NOMO-1 treated with dmso at 0.1 percent for 144 hours (cell line): ENCODE results near the gene IFNLR1.

ENCODE experiments used
- DNase-seq: peaks from one replicate; lab custom pipeline; 2025; ENCODE audit not compliant: unreplicated experiment; lab: John Stamatoyannopoulos, UW

IFNLR1 gene

GRCh38 chr1:24206083-24206464 lies 19.0 kb upstream of the IFNLR1 start:
- no peak for DNase-seq

DNA sequence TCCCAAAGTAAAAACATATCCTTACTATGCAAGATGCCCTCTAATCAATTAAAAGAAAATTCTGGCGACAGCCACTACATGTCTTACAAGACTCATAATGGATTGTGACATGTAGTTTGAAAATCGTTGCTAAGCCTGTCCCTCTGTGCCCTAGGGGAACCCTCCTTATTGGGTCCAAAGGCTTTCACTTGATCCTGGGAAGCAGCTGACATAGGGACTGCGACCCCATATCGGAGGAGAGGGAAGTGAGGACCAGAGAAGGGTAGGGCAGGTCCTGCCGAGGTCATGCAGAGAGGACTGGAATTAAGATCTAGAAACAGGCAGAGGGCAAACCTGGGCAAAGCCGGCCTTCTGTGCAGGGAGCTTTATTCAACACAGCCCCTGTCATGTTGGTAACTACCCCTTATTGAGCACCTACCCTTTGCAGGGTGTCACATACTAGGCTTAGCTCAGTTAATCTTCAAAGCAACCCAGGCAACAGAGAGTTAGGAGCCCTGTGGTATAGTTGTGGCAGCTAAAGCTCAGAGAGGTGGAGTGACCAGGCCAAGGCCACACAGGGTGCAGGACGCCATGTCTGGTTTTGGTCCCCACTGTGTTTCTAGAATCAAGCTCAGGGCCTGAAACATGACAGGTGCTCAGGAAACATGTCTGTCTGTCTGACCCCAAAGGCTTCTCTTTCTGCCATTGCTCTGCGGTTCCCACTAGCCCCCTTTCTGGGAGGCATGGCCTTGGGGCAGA lies 18.4 kb upstream of the IFNLR1 start:
- no peak for DNase-seq

- no peak for DNase-seq
Observed at GRCh38 chr1:24204116-24204515, 17.0 kb upstream of the IFNLR1 start.

- DNase-seq = no peak
Observed at GRCh38 chr1:24203404-24203803, 16.3 kb upstream of the IFNLR1 start.

DNA sequence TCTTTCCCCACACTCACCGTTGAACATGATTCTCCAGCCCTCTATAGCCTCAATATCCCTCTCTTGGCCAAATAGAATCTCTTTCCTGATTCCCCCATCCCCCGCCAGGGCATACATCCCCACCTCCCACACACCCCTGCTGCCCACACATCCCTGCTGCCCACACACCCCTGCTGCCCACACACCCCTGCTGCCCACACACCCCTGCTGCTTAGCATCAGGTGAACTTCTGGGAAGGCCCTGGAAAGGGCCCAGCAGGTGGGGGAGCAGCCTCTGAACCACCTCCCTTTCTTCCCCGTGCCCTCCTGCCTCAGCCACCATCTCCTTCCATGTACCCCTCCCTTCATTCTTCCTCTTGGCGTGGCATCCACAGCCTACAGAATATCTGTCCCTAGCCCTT lies 15.9 kb upstream of the IFNLR1 start:
- no peak for DNase-seq

DNA sequence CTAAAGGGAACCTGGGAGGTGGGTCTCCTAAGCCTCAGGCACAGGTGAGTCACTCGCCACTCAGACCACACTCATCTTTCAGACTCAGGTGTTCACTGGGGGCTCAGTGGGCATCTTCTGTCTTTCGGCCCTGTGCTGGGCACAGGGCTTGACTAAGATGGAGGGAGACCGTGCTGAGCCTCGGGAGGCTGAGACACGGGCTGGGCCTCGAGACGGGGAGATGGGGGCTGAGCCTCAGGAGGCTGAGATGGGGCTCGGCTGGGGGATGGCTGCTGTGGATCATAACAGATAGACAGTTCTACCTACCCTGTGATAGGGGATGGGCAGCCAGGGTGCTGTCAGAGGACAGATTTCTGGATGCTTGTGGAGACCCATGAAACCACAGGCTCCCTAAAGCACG lies 15.5 kb upstream of the IFNLR1 start:
- DNase-seq = no peak

DNA sequence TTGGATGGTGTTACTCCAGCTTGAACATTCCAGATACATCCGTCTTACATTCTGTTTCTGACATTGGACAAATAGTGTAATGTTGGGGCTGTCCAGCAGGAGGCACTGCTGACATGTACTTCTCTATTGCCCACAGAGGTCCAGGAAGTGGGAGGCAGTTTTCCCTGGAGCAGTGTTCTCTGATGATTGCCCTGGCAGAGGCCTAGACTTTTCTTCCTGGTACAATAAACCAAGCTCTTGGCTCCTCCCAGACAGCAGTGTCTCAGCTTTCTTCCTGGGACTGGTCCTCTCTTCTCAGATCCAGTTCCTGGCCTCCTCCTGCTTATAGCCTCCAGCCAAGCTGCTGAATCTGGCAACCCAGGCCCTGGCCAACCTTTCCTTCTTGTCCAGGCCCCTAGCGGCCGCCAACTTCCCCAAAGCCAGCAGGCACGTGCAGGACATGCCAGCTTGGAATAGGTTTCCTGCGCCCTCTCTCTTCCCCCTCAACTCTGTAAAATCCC lies 14.9 kb upstream of the IFNLR1 start:
- no peak for DNase-seq

DNA sequence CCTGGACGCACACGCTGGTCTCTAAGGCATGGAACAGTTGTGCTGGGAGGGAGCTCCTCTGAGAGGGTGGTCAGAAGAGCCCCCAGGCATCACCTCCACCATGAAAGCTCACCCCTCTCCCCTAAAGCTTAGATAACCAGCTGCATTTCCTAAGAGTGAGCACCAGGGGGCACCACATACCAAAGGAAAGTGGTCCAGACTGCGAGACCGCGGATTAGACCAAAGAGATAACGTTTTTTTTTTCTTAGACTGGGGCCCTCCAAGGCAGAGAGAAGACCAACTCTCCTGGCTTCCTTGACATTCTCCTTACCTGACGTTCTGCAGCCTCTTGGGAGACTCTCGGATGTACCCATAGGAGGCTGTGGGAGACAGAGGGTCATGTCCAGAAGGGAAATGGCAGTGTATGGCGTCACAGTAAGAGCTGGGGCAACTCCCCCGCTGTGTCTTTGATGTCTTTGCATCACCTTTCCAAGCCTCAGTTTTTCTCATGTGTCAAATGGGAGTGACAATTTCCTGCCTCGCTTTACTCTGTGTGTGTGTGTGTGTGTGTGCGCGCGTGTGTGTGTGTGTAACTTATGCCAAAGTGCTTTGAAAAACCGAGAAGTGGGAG lies 12.3 kb upstream of the IFNLR1 start:
- no peak for DNase-seq

DNA sequence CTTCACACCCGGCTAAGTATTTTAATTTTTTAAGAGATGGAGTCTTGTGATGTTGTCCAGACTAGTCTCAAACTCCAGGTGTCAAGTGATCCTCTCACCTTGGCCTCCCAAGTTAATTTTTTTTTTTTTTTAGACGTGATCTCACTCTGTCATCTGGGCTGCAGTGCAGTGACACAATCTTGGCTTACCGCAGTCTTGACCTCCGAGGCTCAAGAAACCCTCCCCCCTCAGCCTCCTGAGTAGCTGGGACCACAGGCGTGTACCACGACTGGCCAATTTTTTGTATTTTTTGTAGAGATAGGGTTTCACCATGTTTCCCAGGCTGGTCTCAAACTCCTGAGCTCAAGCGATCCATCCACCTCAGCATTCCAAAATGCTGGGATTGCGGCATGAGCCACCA lies 11.7 kb upstream of the IFNLR1 start:
- DNase-seq = no peak

DNA sequence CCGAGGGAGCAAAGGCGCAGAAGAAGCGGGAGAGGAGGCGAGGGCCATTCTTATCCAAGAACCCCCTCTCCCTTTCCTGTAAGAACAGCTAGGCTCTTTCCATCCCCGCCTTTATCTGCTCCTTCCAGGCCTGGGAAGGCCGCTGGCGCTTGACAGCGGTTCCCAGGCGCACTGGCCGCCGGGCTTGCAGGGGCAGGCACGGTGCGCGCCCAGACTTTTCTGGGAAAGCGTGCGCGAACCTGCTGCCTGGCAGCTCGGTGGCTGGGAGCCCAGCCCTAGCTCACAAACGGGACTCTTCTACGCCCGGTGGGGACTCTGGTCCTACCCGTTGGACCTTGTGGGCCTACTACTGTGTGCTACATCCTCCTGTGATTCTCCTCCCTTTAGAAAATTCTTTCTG lies 8.8 kb upstream of the IFNLR1 start:
- no peak for DNase-seq

GRCh38 chr1:24195136-24195535 lies 8.0 kb upstream of the IFNLR1 start:
- DNase-seq = no peak

DNA sequence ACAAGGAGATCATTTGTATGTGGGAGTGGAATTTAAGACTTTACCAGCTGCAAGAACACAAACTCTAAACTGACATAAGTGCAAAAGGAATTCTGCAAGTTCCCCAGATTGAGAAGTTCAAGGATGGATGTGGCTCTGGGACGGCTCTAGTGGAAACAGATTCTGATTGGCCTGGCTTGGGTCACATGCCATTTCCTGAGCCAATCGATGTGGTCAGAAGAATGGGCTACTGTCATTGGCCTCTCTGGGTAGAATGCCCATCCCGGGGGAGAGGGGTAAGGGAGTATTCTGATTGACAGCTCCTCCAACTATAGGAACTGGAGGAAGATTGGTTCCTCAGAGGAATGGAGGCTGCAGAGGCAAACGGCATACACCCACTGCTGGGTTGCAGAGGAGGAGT lies 6.0 kb upstream of the IFNLR1 start:
- DNase-seq = no peak

- DNase-seq = peak; percentile 23
Observed at GRCh38 chr1:24191860-24192259, 4.8 kb upstream of the IFNLR1 start.

- peak; percentile 24 for DNase-seq
Observed at GRCh38 chr1:24190983-24191461, 3.9 kb upstream of the IFNLR1 start.

DNA sequence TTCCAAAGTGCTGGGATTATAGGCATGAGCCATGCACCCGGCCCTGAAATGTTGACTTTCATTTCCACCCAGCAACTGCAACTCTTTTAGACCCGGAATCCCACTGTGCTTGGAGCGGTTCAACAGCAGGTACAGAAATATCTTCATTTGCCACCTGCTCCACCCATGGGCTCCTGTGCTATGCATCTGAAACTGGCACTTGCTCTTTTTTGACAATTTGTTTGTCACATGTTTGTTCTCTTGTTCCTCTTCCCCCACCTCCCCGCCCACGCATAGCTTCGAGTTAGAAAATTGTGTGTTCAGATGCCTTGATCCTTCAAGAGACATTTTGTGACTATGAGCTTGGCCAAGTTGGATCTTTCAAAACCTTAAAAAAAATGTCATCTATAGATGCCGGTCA lies 2.4 kb upstream of the IFNLR1 start:
- peak; percentile 53 for DNase-seq

GRCh38 chr1:24186711-24186992 lies 437 bp downstream of the IFNLR1 start:
- DNase-seq = no peak

DNA sequence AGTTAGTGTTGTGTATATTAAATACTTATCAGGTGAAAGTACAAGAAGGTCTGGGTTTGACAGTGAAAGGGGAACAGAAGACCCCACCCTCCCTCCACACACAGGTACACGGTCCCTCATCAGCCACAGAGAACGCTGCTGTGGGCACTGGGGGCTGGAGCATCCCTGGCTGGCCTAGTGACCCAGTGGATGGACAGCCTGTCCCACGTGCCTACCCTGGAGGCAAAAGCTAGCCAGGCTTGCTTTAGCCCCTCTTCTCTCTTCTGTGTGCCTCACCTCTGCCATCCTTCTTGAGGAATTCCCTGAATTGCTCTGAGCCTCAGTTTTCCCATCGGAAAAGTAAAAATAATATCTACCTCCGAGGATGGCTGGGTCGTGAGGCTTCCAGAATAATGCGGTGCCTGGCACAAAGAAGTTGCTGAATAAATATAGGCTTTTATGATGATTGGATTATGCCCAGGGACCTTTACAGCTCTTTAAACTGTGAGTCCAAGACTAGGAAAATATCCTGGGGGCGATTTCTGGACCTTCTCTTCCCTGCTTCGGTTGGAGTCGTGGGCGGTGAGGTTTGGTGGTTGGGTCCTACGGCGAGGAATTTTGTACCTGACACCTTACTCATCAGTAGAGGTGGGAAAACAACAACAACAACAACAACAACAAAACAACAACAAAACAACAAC lies 918 bp downstream of the IFNLR1 start:
- no peak for DNase-seq

- no peak for DNase-seq
Observed at GRCh38 chr1:24185076-24185475, 2.0 kb downstream of the IFNLR1 start.

- no peak for DNase-seq
Observed at GRCh38 chr1:24182061-24182460, 5.0 kb downstream of the IFNLR1 start.

DNA sequence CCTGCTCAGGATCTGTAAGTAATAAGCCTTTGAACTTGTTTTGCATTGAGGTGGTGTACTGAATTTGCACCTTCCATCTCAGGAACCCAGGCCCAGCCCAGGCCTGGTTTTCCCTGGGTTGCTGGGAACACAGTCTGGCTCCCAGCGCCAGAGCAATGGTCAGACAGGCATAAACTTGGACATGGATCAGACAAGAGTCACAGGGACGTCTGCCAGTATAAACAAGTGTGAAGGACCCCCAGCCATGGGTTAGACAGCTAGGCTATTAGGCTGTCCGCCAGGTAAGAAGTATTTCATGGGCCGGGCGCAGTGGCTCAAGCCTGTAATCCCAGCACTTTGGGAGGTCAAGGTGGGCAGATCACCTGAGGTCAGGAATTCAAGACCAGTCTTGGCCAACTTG lies 5.5 kb downstream of the IFNLR1 start:
- DNase-seq = no peak

GRCh38 chr1:24180676-24181075 lies 6.4 kb downstream of the IFNLR1 start:
- DNase-seq = no peak

DNA sequence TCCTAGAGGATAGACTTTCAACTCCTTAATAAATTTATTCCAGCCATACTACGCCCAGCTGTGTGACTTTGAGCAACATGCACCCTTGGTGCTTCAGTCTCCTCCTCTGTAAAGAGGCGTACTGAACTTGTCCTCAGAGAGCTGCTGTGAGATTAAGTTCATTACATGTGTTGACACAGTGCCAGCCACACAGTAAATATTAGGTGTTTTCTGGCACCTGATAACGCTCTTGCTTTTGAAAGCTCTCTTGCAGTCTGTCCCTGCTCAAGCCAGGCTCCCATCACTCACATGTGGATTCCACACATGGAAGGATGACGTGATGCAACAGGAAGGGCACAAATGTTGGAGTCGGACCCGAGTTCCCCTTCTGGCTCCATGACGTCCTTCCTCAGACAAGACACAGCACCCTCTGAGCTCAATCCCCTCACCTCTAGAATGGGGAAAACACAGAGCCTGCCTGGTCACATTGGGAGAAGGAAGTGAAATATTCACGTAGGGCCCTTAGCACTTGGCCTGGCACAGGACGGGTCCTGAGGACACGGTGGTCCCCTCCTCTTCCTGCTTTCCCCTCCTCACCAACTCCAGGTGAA lies 7.7 kb downstream of the IFNLR1 start:
- no peak for DNase-seq
